ENCODE data around the gene SRGAP3.
A peak's percentile ranks its signal among the peaks of the same experiment; 100 is the strongest.

Gene SRGAP3

GRCh38 chr3:9201266-9201665, 48.2 kb downstream of the SRGAP3 start:
- ATAC-seq (no peak), DNase-seq (no peak)

- no peak for ATAC-seq
- DNase-seq = no peak
Measured at GRCh38 chr3:9199775-9200174, 49.7 kb downstream of the SRGAP3 start.

- ATAC-seq (no peak), DNase-seq (no peak)
Measured at GRCh38 chr3:9198899-9199335, 50.5 kb downstream of the SRGAP3 start.

- ATAC-seq = no peak
- no peak for DNase-seq
Measured at GRCh38 chr3:9198261-9198660, 51.2 kb downstream of the SRGAP3 start.

- ATAC-seq (no peak), DNase-seq (no peak)
Measured at GRCh38 chr3:9196020-9196419, 53.4 kb downstream of the SRGAP3 start.

GRCh38 chr3:9195390-9195789, 54.1 kb downstream of the SRGAP3 start:
- ATAC-seq = no peak
- no peak for DNase-seq

- no peak for ATAC-seq
- no peak for DNase-seq
Measured at GRCh38 chr3:9194509-9195184, 54.8 kb downstream of the SRGAP3 start.

GRCh38 chr3:9193633-9194195, 55.7 kb downstream of the SRGAP3 start:
- no peak for ATAC-seq
- DNase-seq = no peak

GRCh38 chr3:9193211-9193610, 56.2 kb downstream of the SRGAP3 start:
- ATAC-seq (no peak), DNase-seq (no peak)

- no peak for DNase-seq
- no peak for ATAC-seq
Measured at GRCh38 chr3:9192248-9193025, 57.0 kb downstream of the SRGAP3 start.

GRCh38 chr3:9190276-9190675, 59.2 kb downstream of the SRGAP3 start:
- DNase-seq = no peak
- no peak for ATAC-seq

GRCh38 chr3:9188583-9188982, 60.9 kb downstream of the SRGAP3 start:
- ATAC-seq (no peak), DNase-seq (no peak)

- ATAC-seq = no peak
- no peak for DNase-seq
Measured at GRCh38 chr3:9185701-9186100, 63.7 kb downstream of the SRGAP3 start.

- DNase-seq = no peak
- no peak for ATAC-seq
Measured at GRCh38 chr3:9185046-9185445, 64.4 kb downstream of the SRGAP3 start.

GRCh38 chr3:9184461-9184835, 65.0 kb downstream of the SRGAP3 start:
- no peak for ATAC-seq
- no peak for DNase-seq

- ATAC-seq (no peak), DNase-seq (no peak)
Measured at GRCh38 chr3:9183811-9184460, 65.5 kb downstream of the SRGAP3 start.

- ATAC-seq (no peak), DNase-seq (no peak)
Measured at GRCh38 chr3:9183011-9183410, 66.4 kb downstream of the SRGAP3 start.

- DNase-seq (no peak), ATAC-seq (peak; percentile 20)
Measured at GRCh38 chr3:9180764-9181117, 68.7 kb downstream of the SRGAP3 start.

- DNase-seq (no peak), ATAC-seq (peak; percentile 47)
Measured at GRCh38 chr3:9179826-9180763, 69.4 kb downstream of the SRGAP3 start.

- DNase-seq (no peak), ATAC-seq (no peak)
Measured at GRCh38 chr3:9178697-9179096, 70.7 kb downstream of the SRGAP3 start.

GRCh38 chr3:9175421-9175820, 74.0 kb downstream of the SRGAP3 start:
- no peak for ATAC-seq
- DNase-seq = no peak

- ATAC-seq (no peak), DNase-seq (no peak)
Measured at GRCh38 chr3:9173445-9173844, 76.0 kb downstream of the SRGAP3 start.

All from stimulated activated naive CD8-positive, alpha-beta T cell treated with anti-CD3 and anti-CD28 coated beads, Interleukin-15, Interleukin-2, amounts not matched to agents 100 U/mL and 50 U/mL, for 24 hours (primary cell).